Measurements from ENCODE around the gene SUSD5.
"Not testable (repeated sequence)": the region's sequence is repeated elsewhere in the genome, so short reads cannot be mapped to it uniquely, and the experiment has no call there.

The SUSD5 gene

DNA sequence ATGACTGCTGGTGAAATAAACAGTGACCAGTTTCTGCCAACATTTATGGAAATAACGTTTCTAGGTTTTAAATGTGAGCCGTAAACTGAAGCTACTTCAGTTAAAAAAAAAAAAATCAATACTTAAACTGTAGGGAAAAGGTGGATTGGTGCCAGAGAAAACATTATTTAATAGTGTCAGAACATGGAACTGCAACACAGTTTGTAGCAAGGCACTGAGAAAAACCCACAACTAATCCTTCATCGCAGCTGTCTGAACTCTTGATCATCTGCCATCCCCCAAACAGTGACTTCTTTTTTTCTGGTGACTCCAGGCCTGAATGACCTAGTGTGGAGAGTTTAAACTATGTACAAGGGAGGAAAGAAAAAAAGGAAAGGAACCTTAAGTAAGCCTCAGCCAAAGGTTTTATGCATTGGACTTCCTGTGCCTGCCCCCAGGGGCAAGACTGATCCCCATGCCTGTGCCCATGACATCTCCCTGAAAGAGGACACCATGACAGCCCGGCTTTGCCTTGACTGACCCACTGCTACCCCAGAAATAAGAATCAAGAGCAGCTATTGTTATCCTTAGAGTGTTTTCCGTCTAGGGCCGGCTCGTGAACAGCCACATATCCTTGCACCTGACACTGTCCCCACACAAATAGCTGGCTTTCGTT is 71.7 kb downstream of the SUSD5 start:
- FAIRE-seq = no peak

GRCh38 chr3:33145901-33146580 is 72.6 kb downstream of the SUSD5 start:
- FAIRE-seq = no peak

DNA sequence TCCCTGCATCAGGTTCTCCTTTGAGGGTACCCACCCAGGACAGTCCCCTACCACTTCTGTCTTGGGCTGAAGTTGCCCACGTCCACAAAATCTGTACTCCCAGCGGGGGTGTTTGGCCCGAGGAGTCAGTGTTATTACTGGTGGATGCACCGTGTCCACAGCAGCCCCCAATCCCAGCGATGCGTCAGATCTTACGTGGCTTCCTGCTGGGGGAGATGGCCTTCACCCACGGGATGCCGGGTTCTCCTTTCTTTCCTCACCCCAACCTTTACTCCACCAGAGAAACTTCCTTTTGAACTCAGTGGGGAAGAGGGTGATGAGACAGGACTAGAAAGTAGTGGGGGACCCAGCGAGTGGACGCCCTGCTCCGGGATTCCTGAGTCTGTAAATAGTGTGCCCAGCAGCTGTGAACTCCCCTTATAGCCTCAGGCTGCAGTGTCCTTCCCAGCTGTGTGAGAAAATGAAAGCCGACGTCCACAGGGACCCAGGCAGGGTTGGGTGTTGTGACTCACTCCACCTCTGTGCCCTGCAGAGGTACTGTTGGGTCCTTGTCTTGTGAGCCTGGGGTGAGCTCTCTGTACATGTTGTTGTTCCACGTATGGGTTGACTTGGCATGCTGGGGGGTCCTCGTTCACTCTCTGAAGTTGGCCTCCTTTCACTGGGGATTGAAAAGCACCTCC is 73.2 kb downstream of the SUSD5 start:
- FAIRE-seq = no peak

GRCh38 chr3:33144433-33144832 is 74.2 kb downstream of the SUSD5 start:
- FAIRE-seq = no peak

DNA sequence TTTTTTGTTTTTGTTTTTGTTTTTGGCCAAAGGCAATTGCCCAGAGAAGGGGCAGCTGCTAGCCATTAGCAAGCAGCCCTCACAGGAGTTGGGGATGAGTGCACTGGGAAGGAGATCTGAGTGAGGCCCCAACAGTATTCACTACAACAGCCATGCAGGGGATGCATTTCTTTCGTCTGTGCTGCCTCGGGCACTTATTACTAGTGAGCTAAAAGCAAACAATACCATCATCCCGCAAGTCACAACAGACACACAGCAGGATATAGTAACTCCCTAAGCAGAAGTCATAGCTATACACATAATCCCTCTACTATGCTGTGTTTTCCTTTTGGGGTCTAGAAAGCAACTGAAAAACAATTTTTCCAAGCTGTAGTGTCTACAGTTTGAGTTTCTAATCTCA is 77.6 kb downstream of the SUSD5 start:
- no peak for FAIRE-seq

GRCh38 chr3:33139996-33140395 is 78.6 kb downstream of the SUSD5 start:
- FAIRE-seq = peak; percentile 98

DNA sequence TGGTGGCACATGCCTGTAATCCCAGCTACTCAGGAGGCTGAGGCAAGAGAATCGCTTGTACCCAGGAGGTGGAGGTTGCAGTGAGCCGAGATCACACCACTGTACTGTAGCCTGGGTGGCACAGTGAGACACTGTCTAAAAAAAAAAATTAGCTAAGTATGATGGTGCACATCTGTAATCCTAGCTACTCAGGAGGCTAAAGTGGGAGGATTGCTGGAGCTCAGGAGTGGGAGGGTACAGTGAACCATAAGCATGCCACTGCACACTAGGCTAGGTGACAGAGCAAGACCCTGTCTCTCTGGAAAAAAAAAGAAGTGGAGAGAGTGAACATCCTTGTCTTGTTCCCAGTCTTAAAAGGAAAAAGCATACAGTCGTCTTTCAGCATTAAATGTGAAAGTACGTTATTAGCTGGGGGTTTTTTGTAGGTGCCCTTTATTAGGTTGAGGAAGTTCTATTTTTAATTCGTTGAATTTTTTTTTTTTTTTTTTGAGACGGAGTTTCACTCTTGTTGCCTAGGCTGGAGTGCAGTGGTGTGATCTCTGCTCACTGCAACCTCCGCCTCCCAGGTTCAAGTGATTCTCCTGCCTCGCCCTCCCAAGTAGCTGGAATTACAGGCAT is 79.5 kb downstream of the SUSD5 start:
- FAIRE-seq = not testable (repeated sequence)

DNA sequence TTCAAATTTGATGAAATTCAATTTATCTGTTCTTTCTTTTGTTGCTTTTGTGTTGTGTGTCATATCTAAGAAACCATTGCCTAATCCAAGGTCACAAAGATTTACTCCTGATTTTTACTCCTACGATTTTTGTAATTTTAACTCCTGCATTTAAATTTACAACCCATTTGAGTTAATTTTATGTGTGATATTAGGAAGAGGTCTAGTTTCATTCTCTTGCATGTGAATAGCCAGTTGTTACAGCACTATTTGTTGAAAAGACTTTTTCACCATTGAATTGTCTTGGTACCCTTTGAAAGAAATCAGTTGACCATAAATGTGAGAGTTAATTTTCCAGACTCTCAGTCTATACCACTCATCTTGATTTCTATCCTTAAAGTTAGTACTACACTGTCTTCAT is 80.9 kb downstream of the SUSD5 start:
- no peak for FAIRE-seq

DNA sequence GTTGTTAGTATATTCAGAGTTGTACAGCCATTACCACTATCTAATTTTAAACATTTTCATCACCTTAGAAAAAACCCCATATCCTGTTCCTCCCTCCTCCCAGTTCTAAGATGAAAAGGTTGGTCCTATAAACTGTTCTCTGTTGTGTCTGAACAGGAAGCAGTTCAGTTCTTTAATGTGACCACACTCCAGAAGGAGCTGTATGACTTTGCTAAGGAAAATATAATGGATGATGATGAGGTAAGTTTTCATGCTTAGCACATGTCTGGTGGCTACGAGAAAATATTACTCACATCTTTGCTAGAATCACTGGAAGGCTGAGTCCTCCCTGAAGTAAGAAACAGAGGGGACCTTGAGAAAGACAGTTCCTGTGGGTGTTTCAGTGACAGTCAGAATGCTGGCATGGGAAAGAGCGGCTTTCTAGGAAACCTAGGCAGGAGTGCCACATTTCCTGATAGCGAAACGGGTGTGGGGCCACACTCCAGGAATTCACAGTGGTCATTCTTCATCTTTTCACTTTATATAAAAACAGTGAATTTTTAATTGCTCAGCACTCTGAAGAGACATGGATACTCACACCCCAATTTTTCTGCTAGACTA is 84.5 kb downstream of the SUSD5 start:
- FAIRE-seq = no peak

- FAIRE-seq = no peak
Observed at GRCh38 chr3:33132019-33132360, 86.6 kb downstream of the SUSD5 start.

DNA sequence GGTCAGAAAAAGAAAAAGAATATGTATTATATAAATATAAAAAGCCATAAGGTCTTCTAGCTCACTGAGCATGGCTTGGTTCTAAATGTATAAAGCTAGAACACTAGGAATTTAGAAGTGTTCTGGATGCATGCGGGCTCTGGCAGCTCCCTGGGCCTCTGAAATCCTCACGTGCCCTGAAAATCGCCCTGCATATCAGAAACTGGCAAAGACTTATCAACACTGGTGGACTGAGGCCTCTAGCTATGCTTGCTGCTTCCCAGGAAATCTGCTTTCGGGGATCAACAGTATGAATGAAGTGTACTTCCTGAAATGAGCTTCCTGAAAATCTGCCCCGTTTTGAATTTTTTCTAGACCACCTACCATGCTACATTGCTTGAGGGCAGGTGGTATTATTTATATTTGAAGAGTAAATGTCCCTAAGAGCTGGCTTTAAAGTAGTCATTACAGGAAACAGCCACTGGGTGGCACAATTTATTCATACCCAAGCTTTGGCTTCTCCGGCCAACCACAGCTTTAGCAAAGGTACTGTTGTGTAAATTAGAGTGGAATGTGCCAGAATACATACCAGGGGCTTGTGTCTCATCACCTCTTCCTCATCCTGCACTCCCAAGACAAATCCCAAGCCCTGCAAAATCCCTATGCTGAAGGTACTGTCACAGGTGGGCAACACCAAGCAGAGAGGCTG is 87.1 kb downstream of the SUSD5 start:
- peak; percentile 95 for FAIRE-seq

DNA sequence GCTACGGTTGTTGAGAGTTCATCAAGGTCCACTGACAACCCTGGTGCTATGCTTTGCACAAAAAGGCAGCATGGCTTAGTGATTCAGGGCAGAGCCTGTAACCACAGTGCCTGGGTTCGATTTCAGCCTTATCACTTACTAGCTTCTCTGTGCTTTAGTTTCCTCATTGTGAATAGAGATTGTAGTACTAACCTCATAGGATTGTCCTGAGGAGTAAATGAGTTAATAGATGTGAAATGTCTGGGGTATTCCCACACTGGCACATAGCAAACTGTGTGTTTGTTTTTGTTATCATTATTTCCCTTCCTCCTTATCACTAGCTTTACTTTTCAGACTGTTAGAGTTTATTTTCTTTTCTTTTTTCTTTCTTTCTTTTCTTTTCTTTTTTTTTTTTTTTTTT is 88.5 kb downstream of the SUSD5 start:
- no peak for FAIRE-seq

DNA sequence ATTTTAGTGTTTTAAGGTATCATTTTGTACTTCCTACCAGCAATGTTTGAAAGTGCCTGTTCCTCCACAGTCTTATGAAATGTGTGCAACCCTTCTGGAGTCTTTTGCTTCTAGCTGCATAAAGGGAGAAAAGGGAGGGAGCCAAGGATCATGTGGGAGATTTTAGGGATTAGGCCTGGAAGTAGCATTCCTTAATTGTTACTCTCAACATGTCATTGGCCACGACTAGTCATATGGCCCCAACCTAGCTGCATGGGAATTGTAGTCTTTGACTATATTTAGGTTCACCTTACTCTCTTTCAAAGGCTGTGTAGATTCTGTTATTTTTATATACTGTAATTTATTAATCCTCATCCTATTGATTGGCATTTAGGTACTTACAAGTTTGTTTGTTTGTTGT is 89.9 kb downstream of the SUSD5 start:
- no peak for FAIRE-seq

DNA sequence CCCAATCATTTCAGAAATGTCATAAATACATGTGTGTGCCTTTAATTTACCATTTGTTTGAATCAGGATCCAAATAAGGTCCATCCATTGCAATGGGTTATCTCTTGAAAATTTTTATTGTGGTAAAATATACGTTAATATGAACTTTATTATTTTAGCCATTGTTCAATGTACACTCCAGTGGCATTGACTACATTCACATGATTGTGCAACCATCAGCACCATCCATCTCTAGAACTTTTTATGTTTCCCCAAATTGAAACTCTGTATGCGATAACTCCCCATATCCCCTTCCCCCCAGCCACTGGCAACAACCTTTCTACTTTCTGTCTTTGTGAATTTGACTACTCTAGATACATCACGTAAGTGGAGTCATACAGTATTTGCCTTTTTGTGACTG is 92.8 kb downstream of the SUSD5 start:
- no peak for FAIRE-seq

DNA sequence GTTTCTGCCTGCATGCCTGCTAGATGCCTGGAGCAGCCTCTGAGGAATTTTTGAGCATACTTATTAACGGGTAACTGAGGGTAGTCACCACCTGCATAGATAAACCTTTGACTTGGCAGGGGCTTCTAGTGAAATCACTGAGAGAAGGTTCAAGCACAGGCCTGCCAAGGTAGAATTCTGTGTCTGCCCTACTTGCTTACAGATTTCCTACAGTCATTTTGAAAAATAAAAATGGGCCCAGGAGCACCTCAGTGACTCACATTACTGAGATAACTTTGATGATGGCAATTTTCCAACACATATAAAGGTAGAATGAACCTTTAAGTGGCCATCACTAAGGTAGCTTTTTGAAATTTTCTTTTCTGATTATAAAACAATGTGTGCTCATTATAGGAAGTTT is 94.0 kb downstream of the SUSD5 start:
- FAIRE-seq = no peak

- FAIRE-seq = no peak
Observed at GRCh38 chr3:33122991-33123390, 95.6 kb downstream of the SUSD5 start.

DNA sequence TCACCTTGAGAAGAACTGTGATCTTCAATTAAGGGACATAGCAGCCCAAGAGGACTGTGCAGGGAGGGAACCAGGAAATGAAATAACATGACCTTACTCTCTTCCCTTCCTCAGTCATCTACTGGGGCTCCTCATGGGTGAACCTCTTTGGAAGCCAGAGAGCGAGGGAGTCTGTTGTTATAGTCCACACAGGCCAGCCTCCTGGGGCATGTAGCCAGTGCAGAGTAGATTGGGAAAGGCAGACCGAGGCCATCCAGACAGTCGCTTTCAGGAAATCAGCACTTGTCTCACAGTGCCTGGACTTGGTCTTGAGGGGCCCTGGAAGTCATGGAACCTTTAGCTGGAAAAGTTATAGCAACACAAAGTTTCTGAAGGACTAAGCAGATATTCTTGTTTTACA is 98.7 kb downstream of the SUSD5 start:
- FAIRE-seq = no peak

GRCh38 chr3:33117461-33117860 is 101.1 kb downstream of the SUSD5 start:
- no peak for FAIRE-seq

GRCh38 chr3:33115024-33115768 is 103.4 kb downstream of the SUSD5 start:
- peak; percentile 96 for FAIRE-seq

DNA sequence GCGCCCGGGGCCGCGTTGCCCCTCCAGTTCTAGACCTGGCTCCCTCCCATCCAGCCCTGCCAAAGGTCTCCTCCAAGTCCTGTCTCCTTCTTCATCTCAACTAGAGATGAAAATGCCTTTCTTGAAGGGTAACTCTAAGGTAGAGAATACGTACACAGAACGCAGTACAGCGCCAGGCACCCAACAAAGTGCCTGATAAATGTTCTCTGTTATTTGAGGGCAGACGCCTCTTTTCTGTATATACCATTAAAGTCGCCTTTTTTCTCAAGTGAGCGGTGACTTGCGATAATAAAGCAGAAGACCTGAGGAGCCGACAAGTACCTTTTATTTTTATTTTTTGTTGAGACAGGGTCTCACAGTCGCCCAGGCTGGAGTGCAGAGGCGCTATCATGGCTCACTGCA is 104.0 kb downstream of the SUSD5 start:
- no peak for FAIRE-seq

DNA sequence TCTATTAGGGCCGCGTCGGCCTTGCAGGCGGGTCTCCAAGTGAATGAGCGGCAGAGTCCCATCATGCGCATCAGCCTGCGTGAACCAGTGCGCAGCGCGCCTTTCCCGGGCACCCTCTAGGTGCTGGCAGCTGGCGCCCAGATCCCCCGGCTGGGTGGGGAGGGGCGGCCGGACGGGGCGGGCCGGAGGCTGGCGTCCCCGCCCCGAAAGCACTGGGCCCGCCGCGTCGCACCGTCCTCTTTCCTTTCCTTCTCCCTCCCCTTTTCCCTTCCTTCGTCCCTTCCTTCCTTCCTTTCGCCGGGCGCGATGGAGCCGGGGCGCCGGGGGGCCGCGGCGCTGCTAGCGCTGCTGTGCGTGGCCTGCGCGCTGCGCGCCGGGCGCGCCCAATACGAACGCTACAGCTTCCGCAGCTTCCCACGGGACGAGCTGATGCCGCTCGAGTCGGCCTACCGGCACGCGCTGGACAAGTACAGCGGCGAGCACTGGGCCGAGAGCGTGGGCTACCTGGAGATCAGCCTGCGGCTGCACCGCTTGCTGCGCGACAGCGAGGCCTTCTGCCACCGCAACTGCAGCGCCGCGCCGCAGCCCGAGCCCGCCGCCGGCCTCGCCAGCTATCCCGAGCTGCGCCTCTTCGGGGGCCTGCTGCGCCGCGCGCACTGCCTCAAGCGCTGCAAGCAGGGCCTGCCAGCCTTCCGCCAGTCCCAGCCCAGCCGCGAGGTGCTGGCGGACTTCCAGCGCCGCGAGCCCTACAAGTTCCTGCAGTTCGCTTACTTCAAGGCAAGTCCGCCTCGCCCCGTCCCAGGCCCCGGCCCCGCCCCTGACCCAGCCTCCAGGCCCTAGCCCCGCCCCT is 104.6 kb downstream of the SUSD5 start, which contains the start of gene CRTAP:
TSS of gene CRTAP (plus strand) at position 243 of the 850 bp plus-strand sequence. CDS start at position 307, 64 bp downstream.
- no peak for FAIRE-seq

Data from G401.6 (cell line).